Measurements from ENCODE around the gene ANKFY1.

Gene ANKFY1

GRCh38 chr17:4269915-4270314, 6.1 kb upstream of the ANKFY1 start:
- Histone ChIP-seq H3K79me2 (ENCODE audit: control insufficient read depth, low read length) (peaks cover 17% of the 10 kb centered on the region), H3K36me3 (ENCODE audit: control insufficient read depth, low read length) (peaks cover 67% of the 10 kb centered on the region), H3K9me3 (ENCODE audit: control insufficient read depth, insufficient read depth, low read length) (no peaks in the 10 kb centered on the region), H3K4me1 (ENCODE audit: control insufficient read depth, low read length) (peaks cover 2% of the 10 kb centered on the region; the same call in 1 of the 2 replicates), H3K4me2 (ENCODE audit: low read length) (no peak overlapping the region), H3F3A (ENCODE audit: control insufficient read depth, insufficient read depth) (peaks cover 72% of the 10 kb centered on the region), H4K20me1 (ENCODE audit: control insufficient read depth, insufficient read depth, low read depth, low read length) (peaks cover 10% of the 10 kb centered on the region), H3K27ac (ENCODE audit: low read depth, low read length) (no peak overlapping the region), H3K4me3 (ENCODE audit: low read length) (no peak overlapping the region), H3K27me3 (ENCODE audit: control insufficient read depth, low read length) (no peaks in the 10 kb centered on the region), H3K9me2 (replicated peaks; ENCODE audit: control insufficient read depth, low read length) (no peaks in the 10 kb centered on the region)
- no peak for TF ChIP-seq CTCF (IDR thresholded peaks at IDR 0.05; ENCODE audit: low read depth, low read length, poor library complexity, severe bottlenecking)
- TF ChIP-seq EZH2phosphoT487 (IDR thresholded peaks at IDR 0.05; ENCODE audit: borderline replicate concordance, low read length), result no peak

- TF ChIP-seq EZH2phosphoT487 (IDR thresholded peaks at IDR 0.05; ENCODE audit: borderline replicate concordance, low read length), result no peak
- no peak for TF ChIP-seq CTCF (IDR thresholded peaks at IDR 0.05; ENCODE audit: low read depth, low read length, poor library complexity, severe bottlenecking)
- peaks cover 63% of the 10 kb centered on the region for H3F3A ChIP-seq (ENCODE audit: control insufficient read depth, insufficient read depth)
Measured at GRCh38 chr17:4267402-4267801, 3.6 kb upstream of the ANKFY1 start.

GRCh38 chr17:4266550-4266949, 2.8 kb upstream of the ANKFY1 start:
- Histone ChIP-seq H3K4me2 (ENCODE audit: low read length) (no peak overlapping the region), H3K9me2 (replicated peaks; ENCODE audit: control insufficient read depth, low read length) (no peaks in the 10 kb centered on the region), H3K27me3 (ENCODE audit: control insufficient read depth, low read length) (no peaks in the 10 kb centered on the region), H3K27ac (ENCODE audit: low read depth, low read length) (no peak overlapping the region), H3K79me2 (ENCODE audit: control insufficient read depth, low read length) (peaks cover 30% of the 10 kb centered on the region), H3K4me3 (ENCODE audit: low read length) (no peak overlapping the region), H3K4me1 (ENCODE audit: control insufficient read depth, low read length) (peaks cover 25% of the 10 kb centered on the region), H4K20me1 (ENCODE audit: control insufficient read depth, insufficient read depth, low read depth, low read length) (peaks cover 13% of the 10 kb centered on the region), H3F3A (ENCODE audit: control insufficient read depth, insufficient read depth) (peaks cover 57% of the 10 kb centered on the region), H3K9me3 (ENCODE audit: control insufficient read depth, insufficient read depth, low read length) (no peaks in the 10 kb centered on the region), H3K36me3 (ENCODE audit: control insufficient read depth, low read length) (peaks cover 55% of the 10 kb centered on the region)
- no peak for TF ChIP-seq CTCF (IDR thresholded peaks at IDR 0.05; ENCODE audit: low read depth, low read length, poor library complexity, severe bottlenecking)
- TF ChIP-seq EZH2phosphoT487 (IDR thresholded peaks at IDR 0.05; ENCODE audit: borderline replicate concordance, low read length), result no peak

More at GRCh38 chr17:4267402-4267801, 3.6 kb upstream of the ANKFY1 start:
- Histone ChIP-seq H4K20me1 (ENCODE audit: control insufficient read depth, insufficient read depth, low read depth, low read length) (peaks cover 13% of the 10 kb centered on the region), H3K9me3 (ENCODE audit: control insufficient read depth, insufficient read depth, low read length) (no peaks in the 10 kb centered on the region), H3K27me3 (ENCODE audit: control insufficient read depth, low read length) (no peaks in the 10 kb centered on the region), H3K36me3 (ENCODE audit: control insufficient read depth, low read length) (peaks cover 55% of the 10 kb centered on the region), H3K4me1 (ENCODE audit: control insufficient read depth, low read length) (peaks cover 18% of the 10 kb centered on the region), H3K4me2 (ENCODE audit: low read length) (no peak overlapping the region), H3K27ac (ENCODE audit: low read depth, low read length) (no peak overlapping the region), H3K79me2 (ENCODE audit: control insufficient read depth, low read length) (peaks cover 25% of the 10 kb centered on the region), H3K4me3 (ENCODE audit: low read length) (no peak overlapping the region), H3K9me2 (replicated peaks; ENCODE audit: control insufficient read depth, low read length) (no peaks in the 10 kb centered on the region)

All from DOHH2 (cell line).